Measurements from ENCODE around the gene ZNF789. TPM values are rescaled to one million over a fixed set of nuclear protein-coding genes. Genes with fewer than 3 reads are reported as not detected.

ZNF789 gene
- total and polyA plus RNA-seq, 9 of the 15 experiments (the other 6 are each of a cell fraction or from before 2014, with no cell fraction given): 6.1 to 57.0 (median 24.8) TPM

DNA sequence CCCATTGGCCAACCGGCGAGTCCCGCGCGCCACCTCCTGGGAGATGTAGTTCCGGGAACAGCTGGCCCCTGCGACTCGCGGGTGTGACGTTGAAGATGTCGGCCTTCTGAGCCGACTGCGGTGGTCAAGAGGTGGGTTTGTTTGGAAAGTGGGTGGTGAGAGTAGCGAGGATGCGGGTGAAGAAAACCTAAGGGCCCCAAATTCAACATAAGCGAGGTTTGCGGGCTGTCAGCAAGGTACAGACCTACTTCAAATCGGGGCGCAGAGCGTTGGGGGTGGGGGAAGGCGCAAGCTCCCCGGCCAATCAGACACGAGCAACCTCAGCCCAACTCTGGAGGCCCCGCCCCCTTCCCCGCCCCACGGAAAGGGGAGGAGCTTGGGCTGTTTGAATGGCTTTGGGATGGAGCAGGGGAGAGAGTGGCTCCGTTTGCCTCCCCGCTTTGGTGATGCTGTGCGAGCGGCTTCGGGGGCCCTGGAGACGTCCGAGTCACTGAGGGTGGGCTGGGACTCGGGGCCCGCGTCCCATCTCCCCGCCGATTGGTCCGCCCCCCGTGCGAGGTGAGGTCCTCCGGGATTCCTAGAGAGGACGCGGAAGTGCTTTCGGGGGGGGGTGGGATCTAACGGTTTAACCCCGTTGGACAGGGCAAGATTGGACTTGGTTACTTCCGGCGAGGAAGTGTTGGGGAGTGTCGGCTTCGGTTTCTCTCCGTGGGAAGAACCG lies 32.1 kb downstream of the ZNF789 start, which contains the start of gene ZKSCAN5 (continued):
- TF ChIP-seq, protein P1, sequence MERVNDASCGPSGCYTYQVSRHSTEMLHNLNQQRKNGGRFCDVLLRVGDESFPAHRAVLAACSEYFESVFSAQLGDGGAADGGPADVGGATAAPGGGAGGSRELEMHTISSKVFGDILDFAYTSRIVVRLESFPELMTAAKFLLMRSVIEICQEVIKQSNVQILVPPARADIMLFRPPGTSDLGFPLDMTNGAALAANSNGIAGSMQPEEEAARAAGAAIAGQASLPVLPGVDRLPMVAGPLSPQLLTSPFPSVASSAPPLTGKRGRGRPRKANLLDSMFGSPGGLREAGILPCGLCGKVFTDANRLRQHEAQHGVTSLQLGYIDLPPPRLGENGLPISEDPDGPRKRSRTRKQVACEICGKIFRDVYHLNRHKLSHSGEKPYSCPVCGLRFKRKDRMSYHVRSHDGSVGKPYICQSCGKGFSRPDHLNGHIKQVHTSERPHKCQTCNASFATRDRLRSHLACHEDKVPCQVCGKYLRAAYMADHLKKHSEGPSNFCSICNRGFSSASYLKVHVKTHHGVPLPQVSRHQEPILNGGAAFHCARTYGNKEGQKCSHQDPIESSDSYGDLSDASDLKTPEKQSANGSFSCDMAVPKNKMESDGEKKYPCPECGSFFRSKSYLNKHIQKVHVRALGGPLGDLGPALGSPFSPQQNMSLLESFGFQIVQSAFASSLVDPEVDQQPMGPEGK (CRISPR knock-in tag; IDR thresholded peaks at IDR 0.05; ENCODE audit: borderline replicate concordance): no peak
- no peak for TF ChIP-seq HNRNPH1 (optimal IDR thresholded peaks at IDR 0.05; ENCODE audit: low read depth, low read length)
- no peak for TF ChIP-seq HSF4 (CRISPR knock-in tag; IDR thresholded peaks at IDR 0.05; ENCODE audit: borderline replicate concordance)
- TF ChIP-seq, protein P2, sequence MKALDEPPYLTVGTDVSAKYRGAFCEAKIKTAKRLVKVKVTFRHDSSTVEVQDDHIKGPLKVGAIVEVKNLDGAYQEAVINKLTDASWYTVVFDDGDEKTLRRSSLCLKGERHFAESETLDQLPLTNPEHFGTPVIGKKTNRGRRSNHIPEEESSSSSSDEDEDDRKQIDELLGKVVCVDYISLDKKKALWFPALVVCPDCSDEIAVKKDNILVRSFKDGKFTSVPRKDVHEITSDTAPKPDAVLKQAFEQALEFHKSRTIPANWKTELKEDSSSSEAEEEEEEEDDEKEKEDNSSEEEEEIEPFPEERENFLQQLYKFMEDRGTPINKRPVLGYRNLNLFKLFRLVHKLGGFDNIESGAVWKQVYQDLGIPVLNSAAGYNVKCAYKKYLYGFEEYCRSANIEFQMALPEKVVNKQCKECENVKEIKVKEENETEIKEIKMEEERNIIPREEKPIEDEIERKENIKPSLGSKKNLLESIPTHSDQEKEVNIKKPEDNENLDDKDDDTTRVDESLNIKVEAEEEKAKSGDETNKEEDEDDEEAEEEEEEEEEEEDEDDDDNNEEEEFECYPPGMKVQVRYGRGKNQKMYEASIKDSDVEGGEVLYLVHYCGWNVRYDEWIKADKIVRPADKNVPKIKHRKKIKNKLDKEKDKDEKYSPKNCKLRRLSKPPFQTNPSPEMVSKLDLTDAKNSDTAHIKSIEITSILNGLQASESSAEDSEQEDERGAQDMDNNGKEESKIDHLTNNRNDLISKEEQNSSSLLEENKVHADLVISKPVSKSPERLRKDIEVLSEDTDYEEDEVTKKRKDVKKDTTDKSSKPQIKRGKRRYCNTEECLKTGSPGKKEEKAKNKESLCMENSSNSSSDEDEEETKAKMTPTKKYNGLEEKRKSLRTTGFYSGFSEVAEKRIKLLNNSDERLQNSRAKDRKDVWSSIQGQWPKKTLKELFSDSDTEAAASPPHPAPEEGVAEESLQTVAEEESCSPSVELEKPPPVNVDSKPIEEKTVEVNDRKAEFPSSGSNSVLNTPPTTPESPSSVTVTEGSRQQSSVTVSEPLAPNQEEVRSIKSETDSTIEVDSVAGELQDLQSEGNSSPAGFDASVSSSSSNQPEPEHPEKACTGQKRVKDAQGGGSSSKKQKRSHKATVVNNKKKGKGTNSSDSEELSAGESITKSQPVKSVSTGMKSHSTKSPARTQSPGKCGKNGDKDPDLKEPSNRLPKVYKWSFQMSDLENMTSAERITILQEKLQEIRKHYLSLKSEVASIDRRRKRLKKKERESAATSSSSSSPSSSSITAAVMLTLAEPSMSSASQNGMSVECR (CRISPR knock-in tag; IDR thresholded peaks at IDR 0.05): peak; percentile 54; the same call in 1 of the 2 replicates
- TF ChIP-seq CBFA2T2 (conservative IDR thresholded peaks at IDR 0.05): no peak
- TF ChIP-seq, protein P3, sequence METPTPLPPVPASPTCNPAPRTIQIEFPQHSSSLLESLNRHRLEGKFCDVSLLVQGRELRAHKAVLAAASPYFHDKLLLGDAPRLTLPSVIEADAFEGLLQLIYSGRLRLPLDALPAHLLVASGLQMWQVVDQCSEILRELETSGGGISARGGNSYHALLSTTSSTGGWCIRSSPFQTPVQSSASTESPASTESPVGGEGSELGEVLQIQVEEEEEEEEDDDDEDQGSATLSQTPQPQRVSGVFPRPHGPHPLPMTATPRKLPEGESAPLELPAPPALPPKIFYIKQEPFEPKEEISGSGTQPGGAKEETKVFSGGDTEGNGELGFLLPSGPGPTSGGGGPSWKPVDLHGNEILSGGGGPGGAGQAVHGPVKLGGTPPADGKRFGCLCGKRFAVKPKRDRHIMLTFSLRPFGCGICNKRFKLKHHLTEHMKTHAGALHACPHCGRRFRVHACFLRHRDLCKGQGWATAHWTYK (CRISPR knock-in tag; IDR thresholded peaks at IDR 0.05): no peak
- TF ChIP-seq ZNF217 (CRISPR knock-in tag; IDR thresholded peaks at IDR 0.05): no peak
- TF ChIP-seq ZNF12 (CRISPR knock-in tag; IDR thresholded peaks at IDR 0.05): no peak; the same call in 1 of the 2 replicates
- TF ChIP-seq ZNF717 (CRISPR knock-in tag; IDR thresholded peaks at IDR 0.05): no peak
- TF ChIP-seq SMAD2 (IDR thresholded peaks at IDR 0.05; ENCODE audit: low read depth, low read length): no peak
- TF ChIP-seq RFX1 (IDR thresholded peaks at IDR 0.05): no peak
- TF ChIP-seq GTF2F1 (IDR thresholded peaks at IDR 0.05; ENCODE audit: low read depth, low read length): peak; percentile 53; the same call in 1 of the 2 replicates
- TF ChIP-seq TAF15 (IDR thresholded peaks at IDR 0.05; ENCODE audit: low read depth, low read length): no peak
- no peak for TF ChIP-seq ZNF408 (CRISPR knock-in tag; IDR thresholded peaks at IDR 0.05; ENCODE audit: low read depth)
- TF ChIP-seq, protein P4, sequence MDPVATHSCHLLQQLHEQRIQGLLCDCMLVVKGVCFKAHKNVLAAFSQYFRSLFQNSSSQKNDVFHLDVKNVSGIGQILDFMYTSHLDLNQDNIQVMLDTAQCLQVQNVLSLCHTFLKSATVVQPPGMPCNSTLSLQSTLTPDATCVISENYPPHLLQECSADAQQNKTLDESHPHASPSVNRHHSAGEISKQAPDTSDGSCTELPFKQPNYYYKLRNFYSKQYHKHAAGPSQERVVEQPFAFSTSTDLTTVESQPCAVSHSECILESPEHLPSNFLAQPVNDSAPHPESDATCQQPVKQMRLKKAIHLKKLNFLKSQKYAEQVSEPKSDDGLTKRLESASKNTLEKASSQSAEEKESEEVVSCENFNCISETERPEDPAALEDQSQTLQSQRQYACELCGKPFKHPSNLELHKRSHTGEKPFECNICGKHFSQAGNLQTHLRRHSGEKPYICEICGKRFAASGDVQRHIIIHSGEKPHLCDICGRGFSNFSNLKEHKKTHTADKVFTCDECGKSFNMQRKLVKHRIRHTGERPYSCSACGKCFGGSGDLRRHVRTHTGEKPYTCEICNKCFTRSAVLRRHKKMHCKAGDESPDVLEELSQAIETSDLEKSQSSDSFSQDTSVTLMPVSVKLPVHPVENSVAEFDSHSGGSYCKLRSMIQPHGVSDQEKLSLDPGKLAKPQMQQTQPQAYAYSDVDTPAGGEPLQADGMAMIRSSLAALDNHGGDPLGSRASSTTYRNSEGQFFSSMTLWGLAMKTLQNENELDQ (CRISPR knock-in tag; IDR thresholded peaks at IDR 0.05; ENCODE audit: borderline replicate concordance): 0 out of 2 replicates have a peak, but pooled peaks have one; percentile 80
- TF ChIP-seq PHF8 (IDR thresholded peaks at IDR 0.05; ENCODE audit: borderline replicate concordance, low read length): peak; percentile 76; the same call in 1 of the 2 replicates
- TF ChIP-seq DACH1 (IDR thresholded peaks at IDR 0.05; ENCODE audit: partially characterized antibody): peak; percentile 96
- TF ChIP-seq NBN (IDR thresholded peaks at IDR 0.05; ENCODE audit: low read depth): 0 out of 2 replicates have a peak, but pooled peaks have one; percentile 85

Measured in K562 (cell line).